GM21447 (cell line): Measurements from ENCODE around the gene MBOAT2.

Experiments used
- ATAC-seq: cut with Tn5 transposase; IDR thresholded peaks from one replicate; pipeline ENCODE4 v1.9.1; 2021; ENCODE audit not compliant: unreplicated experiment

Gene MBOAT2

GRCh38 chr2:9018109-9018508 lies 14.6 kb upstream of the MBOAT2 start:
- ATAC-seq, result no peak

DNA sequence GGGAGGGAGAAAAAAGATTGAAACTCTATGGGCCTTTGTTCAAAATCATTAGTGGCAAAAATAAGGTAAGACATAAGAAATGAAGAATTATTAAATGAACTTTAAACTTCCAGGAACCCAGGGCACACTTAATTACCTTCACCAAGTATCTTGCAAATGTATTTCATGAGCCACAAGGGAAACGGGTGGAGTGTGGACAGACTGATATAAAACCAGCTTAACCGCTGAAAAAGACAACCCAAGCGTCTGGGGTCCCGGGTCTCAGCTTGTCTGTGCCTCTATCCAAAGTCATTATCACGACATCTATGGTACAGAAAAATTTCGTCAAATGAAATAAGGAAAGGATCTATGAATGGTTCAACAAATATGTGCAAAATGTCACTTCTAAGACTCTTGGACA lies 13.9 kb upstream of the MBOAT2 start:
- no peak for ATAC-seq

GRCh38 chr2:9015998-9016397 lies 12.5 kb upstream of the MBOAT2 start:
- no peak for ATAC-seq

- ATAC-seq, result no peak
These were observed 9.9 kb upstream of the MBOAT2 start for GRCh38 chr2:9013403-9013802.

GRCh38 chr2:9010866-9011265 lies 7.4 kb upstream of the MBOAT2 start:
- no peak for ATAC-seq

- no peak for ATAC-seq
These were observed 5.6 kb upstream of the MBOAT2 start for GRCh38 chr2:9008951-9009664.

- ATAC-seq, result no peak
These were observed 2.9 kb upstream of the MBOAT2 start for GRCh38 chr2:9006368-9006767.

DNA sequence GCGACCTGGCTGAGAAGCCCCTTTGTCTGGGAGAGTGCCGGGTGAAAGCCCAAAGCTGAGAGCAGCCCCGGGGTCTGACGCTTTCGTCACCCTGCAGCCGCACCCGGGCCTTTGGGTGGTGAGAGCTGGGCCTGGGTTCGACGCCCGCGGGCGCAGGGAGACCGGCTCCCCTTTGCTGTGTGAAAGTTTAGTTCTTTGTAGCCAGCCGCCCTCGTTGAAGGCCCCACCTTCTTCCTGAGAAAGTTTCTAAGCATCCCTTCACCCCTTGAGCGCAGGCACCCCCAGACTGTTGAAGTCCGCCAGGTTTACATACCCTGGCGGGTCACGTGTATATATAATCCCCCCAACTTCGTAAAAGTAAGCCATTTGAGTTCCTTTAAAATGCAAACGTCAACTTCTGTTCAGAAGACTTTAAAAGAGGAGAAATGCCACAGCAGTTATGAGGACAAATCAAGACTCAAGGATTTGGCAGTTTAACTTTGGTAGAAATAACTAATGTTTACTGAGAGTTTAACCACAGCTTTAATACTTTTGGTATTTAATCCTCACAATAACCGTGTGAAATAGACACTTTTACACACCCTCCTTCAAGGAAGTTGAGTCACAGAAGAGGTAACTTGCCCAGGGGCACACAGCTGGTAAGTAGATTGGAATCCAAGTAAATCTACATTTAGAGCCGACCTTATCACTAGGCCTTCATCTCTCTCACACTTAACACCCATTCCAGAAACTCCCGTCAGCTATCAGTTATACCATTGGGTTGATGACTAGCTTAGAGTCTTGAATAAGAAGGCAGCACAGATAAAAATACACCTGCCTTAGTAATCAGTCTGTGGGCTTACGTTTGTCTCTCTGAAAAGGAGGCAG lies 1.1 kb upstream of the MBOAT2 start:
- peak; percentile 14 for ATAC-seq

DNA sequence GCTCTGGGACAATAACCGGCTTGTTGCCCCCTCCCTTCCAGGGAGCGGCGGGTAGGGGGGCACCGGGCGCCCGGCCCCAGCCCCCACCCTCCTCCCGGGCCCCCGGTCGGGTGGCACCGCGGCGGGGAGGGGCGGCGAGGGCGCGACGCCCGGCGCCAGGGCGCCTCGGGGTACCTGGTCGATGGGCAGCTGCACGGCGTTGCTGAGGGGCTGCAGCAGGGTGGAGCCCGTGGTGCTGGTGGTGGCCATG lies 193 bp downstream of the MBOAT2 start:
- no peak for ATAC-seq

DNA sequence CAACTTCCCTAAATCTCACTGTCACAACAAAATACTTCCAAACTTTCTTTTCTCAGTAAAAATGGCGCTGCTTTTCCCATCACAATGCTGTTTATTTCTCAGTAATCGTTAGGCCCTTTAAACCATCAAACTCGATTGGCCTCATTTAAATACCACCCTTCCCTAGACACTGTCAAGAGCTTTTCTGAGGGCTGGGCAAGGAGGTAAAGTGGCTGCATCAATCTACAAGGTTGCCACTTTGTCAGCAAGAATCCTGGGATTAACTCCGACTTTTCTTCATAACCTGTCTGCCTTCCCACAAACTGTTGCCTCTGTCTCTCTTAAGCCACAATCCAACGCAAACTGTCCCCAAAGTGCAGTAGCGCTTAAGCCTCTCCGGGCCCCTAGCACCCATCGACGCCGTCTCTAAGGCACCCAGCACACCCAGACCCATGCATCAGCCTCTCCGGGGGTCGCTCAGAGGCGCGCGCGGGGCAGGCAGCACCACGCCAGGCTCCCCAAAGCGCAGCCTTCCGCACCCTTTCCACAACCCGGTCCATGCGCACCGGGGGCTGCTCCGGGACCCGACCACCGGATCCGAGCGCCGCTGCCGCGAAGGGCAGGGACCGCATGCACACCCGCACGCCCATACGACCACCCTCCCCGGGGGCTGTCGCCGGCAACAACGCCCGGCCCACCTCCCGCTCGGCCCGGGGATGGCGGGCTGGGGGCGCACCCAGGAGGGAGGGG lies 683 bp downstream of the MBOAT2 start:
- ATAC-seq, result no peak

DNA sequence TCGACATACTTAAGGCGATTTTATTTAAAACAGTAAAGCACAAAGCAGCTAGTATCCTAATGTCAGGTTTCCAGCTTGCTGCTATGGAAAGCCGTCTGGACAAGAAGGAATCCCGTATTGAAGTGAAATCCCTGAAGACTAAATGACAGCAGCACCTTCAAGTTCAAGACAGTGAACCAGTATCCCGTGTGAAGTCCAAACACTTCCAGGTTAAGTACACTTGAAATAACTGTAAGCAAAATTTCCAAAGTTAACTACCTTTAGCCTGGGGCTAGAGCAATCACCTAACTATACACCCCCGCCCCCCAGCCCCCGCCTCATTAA lies 1.2 kb downstream of the MBOAT2 start:
- ATAC-seq, result no peak

- no peak for ATAC-seq
These were observed 1.7 kb downstream of the MBOAT2 start for GRCh38 chr2:9001778-9002177.

- no peak for ATAC-seq
These were observed 2.3 kb downstream of the MBOAT2 start for GRCh38 chr2:9001229-9001628.

DNA sequence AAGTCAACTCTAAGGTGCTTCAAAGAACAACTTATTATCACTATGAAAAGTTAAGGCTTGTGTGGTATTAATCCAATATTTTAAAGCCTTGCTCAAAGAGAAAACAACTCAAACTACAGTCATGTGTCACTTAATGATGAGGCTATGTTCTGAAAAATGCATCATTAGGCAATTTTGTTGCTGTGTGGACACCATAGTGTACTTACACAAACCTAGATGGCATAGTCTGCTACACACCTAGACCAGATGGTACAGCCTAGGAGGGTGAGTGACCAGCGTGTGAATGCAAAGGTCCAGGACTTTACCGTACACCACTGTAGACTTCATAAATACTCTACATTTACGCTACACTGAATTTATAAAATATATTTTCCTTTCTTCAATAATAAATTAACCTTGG lies 3.0 kb downstream of the MBOAT2 start:
- no peak for ATAC-seq

GRCh38 chr2:8999797-9000196 lies 3.7 kb downstream of the MBOAT2 start:
- ATAC-seq, result no peak

DNA sequence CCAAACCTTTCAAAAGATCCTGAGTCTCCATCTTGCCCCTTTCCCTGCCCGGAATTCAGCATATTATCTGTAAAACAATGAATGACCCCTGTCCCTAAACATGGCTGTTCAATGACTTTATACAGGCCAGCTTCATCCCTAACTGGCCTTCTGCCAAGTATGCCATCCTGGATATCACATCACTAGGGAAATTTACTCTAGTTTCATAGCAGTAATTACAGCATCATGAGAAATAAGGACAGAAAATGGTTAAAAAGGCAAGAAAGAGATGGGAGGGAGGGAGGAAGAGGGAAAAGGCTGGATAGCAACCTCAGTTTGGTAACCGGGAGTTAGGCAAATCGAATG lies 4.4 kb downstream of the MBOAT2 start:
- no peak for ATAC-seq

- no peak for ATAC-seq
These were observed 4.9 kb downstream of the MBOAT2 start for GRCh38 chr2:8998418-8999101.

DNA sequence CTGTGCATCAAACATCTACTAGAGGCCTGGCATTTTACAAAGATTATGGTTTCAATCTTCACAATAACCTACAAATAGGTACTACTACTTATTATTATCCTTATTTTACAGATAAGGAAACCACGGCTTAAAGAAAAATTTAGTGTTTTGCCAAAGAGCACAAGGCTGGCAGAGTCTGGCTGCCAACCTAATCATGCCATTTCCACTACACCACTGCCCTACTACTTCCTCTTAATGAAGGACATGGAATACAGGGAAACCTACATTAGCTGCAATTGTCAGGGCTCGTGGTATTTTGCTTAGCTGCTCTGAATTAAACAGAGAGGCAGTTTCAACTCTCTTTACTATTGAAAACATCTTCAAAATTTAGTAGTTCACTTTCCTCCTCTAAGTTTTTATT lies 5.9 kb downstream of the MBOAT2 start:
- no peak for ATAC-seq

DNA sequence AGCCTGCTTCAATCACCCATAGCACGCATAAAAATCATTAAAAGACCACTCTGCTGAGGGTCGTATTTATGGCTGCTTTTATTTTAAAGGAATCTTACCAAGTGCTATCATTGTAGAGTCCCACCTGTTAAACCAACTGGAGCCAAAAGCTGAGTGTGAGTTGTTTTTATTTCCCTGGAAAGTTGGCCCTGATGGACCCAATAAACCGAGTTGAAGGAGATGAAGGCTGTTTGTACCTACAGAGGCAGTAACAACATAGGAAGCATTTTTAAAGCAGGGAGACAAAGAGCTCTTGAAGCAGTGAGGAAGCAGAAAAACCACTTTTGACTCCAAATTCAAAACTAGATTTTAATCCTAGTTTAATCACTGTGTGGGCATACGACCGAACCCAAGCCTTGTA lies 6.4 kb downstream of the MBOAT2 start:
- ATAC-seq, result no peak

- no peak for ATAC-seq
These were observed 7.5 kb downstream of the MBOAT2 start for GRCh38 chr2:8996006-8996405.

DNA sequence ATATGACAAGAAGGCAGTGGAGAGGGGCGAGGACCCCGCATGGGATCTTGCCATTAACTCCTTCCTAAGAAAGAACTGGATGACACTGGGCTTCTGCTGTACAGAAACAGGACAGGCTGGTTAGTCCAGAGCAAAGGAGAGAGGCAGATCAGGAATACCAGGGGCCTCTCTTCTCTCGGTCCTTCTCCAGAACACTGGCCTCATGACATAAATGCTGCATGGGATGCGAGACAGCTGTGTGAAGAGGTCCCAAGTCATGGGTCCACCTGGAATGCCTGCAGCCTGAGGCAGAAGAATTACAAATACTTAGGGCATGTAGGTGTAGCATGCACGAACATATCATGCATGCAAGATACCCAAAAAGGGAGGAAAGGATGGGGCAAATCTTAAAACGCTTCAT lies 9.1 kb downstream of the MBOAT2 start:
- ATAC-seq, result no peak

GRCh38 chr2:8993902-8994278 lies 9.6 kb downstream of the MBOAT2 start:
- no peak for ATAC-seq
